GM13976 (cell line): ENCODE data around the gene IL25.

Experiments
- DNase-seq: peaks from one replicate; pipeline ENCODE4 v3.0.0; 2012; ENCODE audit warnings: low spot score
- in situ Hi-C: fragments of 300-500 bp; cut with MboI; formaldehyde crosslinking; loops from one replicate; pipeline ENCODE4 v1.12.0; 2022; ENCODE audit warnings: low sequenced_read_pairs, mixed read lengths, inconsistent platforms; ENCODE audit not compliant: unreplicated experiment
- TF ChIP-seq, protein P1 (sequence below): IDR thresholded peaks from 2 replicates; pipeline ENCODE4 v1.5.1; 2012; ENCODE audit warnings: borderline replicate concordance, mild to moderate bottlenecking; ENCODE audit not compliant: insufficient read depth; ENCODE audit errors: extremely low read depth, missing control alignments, control extremely low read depth

Gene IL25

DNA sequence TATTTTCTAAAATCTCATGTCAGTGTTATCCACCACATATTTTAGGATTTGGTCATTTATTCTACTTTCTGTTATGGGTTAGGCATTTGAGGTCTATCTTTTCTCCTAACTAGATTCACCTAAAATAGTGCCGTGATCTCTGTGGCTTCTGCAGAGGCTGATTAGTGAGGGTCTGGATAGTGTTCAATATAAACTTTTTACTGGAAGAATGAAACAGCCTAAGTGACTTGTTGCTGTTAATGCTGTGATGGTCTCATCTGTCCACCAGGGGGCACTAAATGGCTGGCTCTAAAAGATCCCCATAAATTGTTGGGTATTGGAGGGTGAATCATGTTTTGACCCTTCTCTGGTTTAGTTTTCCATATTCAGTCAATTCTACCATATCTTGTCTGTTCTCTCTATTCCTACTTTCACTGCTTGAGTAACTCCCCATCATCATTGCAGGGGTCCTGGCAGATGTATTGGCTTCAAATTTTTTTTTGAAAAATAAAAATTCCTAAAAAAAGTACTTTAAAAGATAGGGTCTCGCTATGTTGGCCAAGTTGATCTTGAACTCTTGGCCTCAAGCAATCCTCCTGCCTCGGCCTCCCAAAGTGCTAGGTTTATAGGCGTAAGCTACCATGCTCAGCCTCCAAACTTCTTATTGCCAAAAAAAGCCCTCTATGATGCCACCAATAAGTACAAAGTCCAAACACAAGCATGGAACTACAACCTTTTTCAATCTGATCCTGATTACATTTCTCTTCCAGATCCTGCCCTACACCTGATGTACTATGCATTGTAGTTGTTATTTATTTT, 44.5 kb upstream of the IL25 start:
- TF ChIP-seq, protein P1, sequence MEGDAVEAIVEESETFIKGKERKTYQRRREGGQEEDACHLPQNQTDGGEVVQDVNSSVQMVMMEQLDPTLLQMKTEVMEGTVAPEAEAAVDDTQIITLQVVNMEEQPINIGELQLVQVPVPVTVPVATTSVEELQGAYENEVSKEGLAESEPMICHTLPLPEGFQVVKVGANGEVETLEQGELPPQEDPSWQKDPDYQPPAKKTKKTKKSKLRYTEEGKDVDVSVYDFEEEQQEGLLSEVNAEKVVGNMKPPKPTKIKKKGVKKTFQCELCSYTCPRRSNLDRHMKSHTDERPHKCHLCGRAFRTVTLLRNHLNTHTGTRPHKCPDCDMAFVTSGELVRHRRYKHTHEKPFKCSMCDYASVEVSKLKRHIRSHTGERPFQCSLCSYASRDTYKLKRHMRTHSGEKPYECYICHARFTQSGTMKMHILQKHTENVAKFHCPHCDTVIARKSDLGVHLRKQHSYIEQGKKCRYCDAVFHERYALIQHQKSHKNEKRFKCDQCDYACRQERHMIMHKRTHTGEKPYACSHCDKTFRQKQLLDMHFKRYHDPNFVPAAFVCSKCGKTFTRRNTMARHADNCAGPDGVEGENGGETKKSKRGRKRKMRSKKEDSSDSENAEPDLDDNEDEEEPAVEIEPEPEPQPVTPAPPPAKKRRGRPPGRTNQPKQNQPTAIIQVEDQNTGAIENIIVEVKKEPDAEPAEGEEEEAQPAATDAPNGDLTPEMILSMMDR, result peak; percentile 85
- peak; percentile 87 for DNase-seq
- in situ Hi-C loops, result no loop called here

DNA sequence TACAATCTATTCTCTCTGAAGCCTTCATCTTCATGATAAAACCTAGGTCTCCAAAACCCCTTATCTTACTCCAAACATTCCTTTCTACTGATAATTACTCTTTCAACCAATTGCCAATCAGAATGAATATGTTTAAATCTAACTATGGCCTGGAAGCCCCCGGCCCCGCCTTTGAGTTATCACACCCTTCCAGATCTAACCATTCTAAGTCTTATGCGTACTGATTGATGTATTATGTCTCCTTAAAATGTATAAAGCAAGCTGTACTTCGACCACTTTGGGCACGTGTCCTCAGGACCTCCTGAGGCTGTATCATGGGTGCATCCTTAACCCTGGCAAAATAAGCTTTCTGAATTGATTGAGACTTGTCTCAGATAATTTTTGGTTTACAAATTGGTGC, 37.0 kb upstream of the IL25 start:
- in situ Hi-C loops, result no loop called here
- no peak for DNase-seq
- TF ChIP-seq, protein P1, result no peak

DNA sequence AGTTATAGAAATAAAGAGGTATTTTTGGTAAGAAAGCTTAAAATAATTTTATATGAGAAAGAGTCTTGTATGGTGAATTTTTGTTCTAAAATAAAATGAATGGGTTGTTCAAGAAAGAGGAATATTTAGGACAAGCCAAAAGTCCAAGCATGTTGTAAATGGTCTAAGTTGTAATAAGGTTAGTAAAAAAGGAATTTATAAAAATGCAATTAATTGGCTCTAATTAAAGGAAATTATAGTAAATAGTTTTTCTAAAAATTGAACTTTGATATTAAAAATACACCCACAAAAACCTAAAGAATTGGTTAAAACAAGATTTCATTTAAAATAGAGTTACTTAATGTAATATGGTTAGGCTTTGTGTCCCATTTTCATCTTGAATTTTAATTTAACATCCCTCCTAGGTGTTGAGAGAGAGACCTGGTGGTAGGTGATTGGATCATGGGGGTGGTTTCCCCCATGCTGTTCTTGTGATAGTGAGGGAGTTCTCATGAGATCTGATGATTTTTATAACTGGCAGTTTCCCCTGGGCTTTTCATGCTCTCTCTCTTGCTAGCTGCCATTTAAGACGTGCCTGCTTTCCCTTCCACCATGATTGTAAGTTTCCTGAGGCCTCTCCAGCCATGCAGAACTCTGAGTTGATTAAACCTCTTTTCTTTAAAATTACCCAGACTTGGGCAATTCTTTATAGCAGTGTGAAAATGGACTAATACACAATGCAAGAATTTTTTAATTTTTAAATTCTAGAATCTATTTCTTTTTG, 32.9 kb upstream of the IL25 start:
- in situ Hi-C loops, result no loop called here

DNA sequence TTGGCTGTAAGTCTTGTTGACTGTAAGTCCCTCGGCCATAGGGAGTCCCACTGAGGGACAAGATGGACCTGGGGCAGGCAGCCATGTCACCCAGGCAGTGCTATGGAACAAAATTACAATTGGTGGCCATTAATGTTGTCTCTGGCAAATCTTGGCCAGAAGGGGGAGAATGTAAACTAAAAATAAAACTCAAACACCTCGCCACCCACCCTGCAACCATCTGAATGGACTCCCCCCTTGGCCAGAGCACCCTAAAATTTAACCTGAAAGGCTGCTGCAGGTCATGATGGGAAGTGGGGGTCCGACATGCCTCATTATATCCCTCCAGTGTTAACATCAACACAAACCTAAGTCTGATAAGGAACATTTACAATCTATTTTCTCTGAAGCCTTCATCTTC, 28.1 kb upstream of the IL25 start:
- in situ Hi-C loops, result no loop called here
- TF ChIP-seq, protein P1, result no peak
- DNase-seq, result no peak

More for the DNA sequence above, 32.9 kb upstream of the IL25 start:
- DNase-seq, result no peak
- TF ChIP-seq, protein P1, result no peak

DNA sequence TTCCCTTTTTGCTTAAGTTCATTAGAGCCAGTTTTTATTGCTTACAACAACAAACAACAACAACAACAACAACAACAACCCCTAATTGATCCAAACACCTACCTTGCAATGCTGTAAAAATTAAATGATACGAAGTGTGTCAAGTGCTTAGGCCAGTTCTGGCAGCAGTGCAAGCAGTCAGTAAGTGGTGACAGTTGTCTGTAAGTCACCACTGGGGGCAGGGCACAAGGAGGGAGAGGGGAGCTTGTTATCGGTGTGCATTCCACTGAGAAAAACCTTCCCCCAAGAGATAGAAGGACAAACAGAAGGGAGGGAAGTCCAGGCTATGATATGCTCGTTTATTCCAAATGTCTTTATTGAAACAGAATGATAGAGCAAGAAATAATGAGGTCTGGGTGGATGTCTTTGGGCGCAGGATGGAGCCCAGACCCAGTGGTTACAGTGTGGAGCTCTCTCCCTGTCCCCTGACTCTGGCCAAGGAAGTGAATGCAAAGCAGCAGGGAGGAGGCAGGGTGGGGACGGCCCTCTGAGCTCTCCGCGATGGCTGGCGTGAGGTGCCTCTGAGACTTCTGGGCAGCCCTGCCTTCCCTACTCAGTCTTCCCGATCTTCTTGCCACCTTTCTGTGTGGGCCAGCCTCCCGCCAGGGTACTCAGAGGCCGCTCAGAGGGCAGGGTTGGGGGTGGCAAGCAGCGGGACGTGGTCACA, 26.5 kb upstream of the IL25 start:
- TF ChIP-seq, protein P1, result no peak
- in situ Hi-C loops, result no loop called here
- no peak for DNase-seq

DNA sequence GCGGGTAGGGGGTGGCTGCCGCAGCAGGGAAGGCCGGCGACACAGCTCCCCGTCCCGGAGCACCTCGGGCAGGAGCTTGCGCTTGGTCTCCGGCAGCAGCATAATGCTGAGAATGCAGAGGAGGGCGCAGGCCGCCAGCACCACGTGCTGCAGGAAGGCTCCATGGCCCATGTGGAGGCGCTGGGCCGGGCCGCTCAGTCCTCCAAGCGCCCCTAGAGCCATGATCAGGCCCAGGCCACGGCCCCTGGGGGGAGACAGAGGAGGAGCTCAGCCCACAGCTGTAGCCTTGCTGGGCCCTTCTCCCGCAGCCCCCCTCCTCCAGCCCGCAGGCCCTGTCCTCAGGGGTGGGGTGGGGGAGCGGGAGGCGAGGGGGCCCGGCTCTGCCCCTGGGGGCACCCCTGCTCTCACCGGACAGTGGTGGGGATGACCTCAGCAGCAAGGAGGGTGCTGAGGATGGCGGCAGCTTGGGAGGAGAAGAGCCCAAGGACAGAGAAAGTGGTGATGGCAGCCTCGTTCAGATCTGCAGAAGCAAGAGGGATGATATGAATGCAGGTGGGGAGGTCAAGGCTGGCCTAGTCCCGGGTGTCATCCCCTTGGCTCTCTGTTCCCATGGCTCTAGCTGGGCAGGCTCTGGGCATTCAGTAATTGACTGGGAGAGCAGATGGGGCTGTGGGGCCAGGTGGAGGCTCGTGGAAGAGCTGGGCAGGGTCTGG, 25.8 kb upstream of the IL25 start:
- in situ Hi-C loops, result no loop called here
- TF ChIP-seq, protein P1, result no peak
- DNase-seq, result no peak
